22Rv1 (cell line): ENCODE results near the gene ARMC8.

Source experiments
- H3K27ac ChIP-seq: fragments of 450-650 bp; 2 replicates; pipeline ENCODE4 v1.5.1; 2017
- ZFX ChIP-seq: fragments of 450-650 bp; IDR thresholded peaks from 2 replicates; pipeline ENCODE4 v1.6.1; 2017; ENCODE audit warnings: antibody characterized with exemption, borderline replicate concordance
- TF ChIP-seq, protein P1 (sequence below): fragments of 450-650 bp; IDR thresholded peaks from 2 replicates; pipeline ENCODE4 v1.5.1; 2017; ENCODE audit warnings: mild to moderate bottlenecking

ARMC8 gene

DNA sequence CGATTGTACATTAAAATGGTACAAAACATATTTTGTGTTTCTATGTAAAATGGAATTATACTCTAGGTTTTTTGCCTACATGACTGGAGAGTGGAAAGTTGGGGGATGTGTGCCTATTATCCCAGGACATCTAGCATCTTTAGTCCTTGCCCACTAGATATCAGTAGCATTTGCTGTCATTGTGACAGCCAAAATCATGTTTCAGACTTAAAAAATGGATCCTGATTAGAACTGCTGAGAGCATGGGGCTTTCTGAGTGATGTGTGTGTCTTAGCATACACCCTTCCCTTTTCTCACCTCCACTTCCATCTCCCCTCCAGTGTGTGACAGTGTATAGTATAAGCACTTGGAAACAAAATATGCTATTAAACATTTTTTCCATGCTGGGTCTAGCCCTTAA, 13.3 kb downstream of the ARMC8 start:
- TF ChIP-seq, protein P1, sequence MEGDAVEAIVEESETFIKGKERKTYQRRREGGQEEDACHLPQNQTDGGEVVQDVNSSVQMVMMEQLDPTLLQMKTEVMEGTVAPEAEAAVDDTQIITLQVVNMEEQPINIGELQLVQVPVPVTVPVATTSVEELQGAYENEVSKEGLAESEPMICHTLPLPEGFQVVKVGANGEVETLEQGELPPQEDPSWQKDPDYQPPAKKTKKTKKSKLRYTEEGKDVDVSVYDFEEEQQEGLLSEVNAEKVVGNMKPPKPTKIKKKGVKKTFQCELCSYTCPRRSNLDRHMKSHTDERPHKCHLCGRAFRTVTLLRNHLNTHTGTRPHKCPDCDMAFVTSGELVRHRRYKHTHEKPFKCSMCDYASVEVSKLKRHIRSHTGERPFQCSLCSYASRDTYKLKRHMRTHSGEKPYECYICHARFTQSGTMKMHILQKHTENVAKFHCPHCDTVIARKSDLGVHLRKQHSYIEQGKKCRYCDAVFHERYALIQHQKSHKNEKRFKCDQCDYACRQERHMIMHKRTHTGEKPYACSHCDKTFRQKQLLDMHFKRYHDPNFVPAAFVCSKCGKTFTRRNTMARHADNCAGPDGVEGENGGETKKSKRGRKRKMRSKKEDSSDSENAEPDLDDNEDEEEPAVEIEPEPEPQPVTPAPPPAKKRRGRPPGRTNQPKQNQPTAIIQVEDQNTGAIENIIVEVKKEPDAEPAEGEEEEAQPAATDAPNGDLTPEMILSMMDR = no peak
- no peak for TF ChIP-seq ZFX
- no peak overlapping the region for H3K27ac ChIP-seq

DNA sequence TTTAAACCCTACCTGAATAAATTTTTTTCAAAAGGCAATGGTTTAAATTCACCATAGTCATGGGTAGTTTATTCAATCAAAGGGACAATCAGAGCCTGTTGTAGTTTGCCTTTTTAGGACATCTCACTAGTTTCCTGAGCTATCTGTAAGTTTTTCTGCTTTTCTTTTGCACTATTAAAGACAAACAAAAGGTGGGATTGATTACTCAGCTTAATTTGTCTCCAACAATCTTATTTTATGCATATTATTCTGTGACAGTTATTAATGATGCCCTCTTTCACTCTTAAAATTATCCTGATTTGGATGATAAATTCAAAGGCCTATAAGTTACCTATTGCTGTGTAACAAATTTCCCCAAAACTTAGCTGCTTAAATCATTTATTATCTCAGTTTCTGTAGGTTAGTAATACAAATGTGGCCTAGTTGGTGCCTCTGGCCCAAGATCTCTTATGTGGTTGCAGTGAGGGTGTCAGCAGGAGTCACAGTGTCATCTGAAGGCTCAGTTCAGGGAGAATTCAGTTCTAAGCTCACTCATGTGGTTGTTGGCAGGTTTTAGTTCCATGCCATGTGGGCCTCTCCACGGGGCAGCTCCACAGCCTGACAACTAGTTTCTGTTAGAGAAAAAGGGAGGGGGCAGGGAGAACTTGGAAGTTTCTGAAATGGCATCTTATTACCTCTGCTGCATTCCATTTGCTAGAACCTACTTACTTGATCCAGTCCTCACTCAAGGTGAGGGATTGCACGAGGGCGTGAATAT, 16.0 kb downstream of the ARMC8 start:
- TF ChIP-seq, protein P1 = no peak
- no peak for TF ChIP-seq ZFX
- no peak overlapping the region for H3K27ac ChIP-seq

DNA sequence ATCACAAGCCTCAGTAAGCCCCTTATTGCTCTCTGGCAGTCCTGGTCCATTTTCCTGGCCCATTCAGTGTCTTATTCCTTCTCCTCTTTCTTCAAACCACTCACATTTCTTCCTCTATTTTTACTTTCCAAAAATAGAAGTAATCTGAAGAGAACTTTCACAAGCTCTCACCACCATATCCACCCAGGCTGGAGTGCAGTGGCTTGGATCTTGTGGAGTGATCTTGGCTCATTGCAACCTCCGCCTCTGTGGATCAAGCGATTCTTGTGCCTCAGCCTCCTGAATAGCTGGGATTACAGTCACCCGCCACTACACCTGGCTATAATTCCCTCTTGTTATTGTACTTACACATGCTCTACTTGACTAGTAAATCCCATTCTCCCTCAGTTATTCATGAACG, 16.8 kb downstream of the ARMC8 start:
- no peak overlapping the region for H3K27ac ChIP-seq
- no peak for TF ChIP-seq ZFX
- TF ChIP-seq, protein P1 = no peak

DNA sequence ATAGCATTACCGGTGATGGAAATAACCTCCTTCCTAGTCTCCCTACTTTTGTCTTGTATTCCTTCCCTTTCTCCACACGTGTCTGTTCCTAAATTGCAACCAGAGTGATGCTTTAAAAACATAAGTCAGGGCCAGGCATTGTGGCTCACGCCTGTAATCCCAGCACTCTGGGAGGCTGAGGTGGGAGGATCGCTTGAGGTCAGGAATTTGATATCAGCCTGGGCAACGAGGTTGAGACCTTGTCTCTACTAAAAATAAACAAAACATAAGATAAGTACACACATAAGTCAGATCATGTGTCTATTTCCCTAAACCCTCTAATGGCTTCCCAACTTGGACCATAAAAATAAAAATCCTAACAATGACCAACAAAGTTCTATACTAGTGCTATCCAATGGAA, 18.4 kb downstream of the ARMC8 start:
- TF ChIP-seq, protein P1 = no peak
- no peak for TF ChIP-seq ZFX
- no peak overlapping the region for H3K27ac ChIP-seq

- TF ChIP-seq, protein P1 = no peak
- TF ChIP-seq ZFX = no peak
- H3K27ac ChIP-seq = no peak overlapping the region
Measured at GRCh38 chr3:138206196-138206595, 19.1 kb downstream of the ARMC8 start.

DNA sequence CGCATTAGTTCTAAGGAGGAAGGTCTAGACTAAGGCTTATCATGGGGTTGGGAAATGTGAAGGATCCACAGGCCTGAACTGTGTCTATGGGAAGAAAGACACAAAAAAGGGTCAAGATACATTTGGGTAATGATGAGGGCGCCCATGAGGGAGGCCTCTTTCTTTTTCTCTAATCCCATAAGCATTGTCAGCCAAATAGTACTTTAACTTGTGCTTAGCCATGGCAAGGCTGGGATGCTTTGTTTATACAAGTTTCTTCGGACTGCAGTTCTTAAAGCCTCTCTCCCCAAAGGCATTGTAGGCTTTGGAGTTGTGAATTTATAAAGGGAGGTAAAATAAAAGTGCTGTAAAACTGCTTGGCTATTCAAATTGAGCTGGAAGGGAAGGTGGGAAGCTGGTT, 23.4 kb downstream of the ARMC8 start:
- TF ChIP-seq ZFX = no peak
- H3K27ac ChIP-seq = no peak overlapping the region

DNA sequence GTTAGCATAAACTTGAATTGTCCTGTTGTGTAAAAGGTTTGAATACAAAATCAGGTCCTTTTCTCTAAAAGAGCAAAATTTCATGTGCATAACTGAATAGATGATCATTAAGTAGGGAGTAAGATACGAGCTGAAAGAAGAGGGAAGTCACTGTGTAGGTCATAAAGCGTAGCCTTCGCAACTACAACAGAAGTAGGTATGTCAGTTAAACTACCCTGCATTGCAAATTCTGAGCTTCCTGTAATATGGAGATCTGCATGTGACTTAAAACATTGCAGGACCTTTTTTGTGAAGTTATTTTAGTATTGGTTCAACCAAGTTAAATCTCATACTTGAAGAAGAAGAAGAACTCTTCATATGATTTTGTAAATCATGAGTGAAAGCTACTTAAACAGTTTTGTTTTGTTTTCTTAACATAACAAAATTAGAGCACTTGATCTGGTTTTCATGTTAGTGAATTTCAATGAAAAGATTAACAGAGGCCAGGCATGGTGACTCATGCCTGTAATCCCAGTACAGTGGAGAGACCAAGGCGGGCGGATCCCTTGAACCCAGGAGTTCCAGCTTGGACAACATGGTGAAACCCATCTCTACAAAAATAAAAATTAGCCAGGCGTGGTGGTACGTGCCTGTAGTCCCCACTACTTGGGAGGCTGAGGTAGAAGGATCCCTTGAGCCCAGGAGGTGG, 26.4 kb downstream of the ARMC8 start:
- no peak for TF ChIP-seq ZFX

DNA sequence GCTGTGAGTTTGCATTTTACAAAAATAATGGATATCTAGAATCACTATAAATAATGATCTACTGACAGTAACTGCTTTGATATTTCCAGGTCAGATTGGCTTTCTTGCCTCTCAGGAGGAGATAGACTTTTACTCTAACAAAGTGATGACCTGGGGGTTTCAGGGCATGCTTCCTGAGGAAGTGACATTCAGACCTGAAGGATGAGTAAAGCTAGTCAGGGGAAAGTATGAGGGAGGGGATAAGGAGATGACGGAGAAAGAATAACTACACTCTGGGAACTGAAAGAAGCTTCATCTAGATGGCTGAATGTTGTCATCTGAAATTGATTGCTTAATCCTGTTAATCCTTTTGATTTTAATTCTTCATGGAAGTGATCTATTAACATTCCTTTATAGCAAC, 32.2 kb downstream of the ARMC8 start:
- no peak overlapping the region for H3K27ac ChIP-seq
- TF ChIP-seq ZFX = no peak
- TF ChIP-seq, protein P1 = no peak

More for the DNA sequence above, 26.4 kb downstream of the ARMC8 start:
- H3K27ac ChIP-seq = no peak overlapping the region
